OCI-LY7 (cell line): ENCODE data around the gene ARHGAP42.

Source experiments
- CTCF ChIP-seq: fragments of 200-600 bp; sonication (generic); conservative IDR thresholded peaks from 2 replicates; pipeline ENCODE4 v1.5.1; 2014; ENCODE audit warnings: mild to moderate bottlenecking, antibody characterized with exemption, low read length, moderate library complexity, mixed read lengths
- EZH2phosphoT487 ChIP-seq: fragments of 200-600 bp; sonication (generic); IDR thresholded peaks from 2 replicates; pipeline ENCODE4 v1.6.1; 2018; ENCODE audit warnings: low read depth, borderline replicate concordance, mild to moderate bottlenecking, mixed run types, antibody characterized with exemption, low read length, moderate library complexity, mixed read lengths

DNA sequence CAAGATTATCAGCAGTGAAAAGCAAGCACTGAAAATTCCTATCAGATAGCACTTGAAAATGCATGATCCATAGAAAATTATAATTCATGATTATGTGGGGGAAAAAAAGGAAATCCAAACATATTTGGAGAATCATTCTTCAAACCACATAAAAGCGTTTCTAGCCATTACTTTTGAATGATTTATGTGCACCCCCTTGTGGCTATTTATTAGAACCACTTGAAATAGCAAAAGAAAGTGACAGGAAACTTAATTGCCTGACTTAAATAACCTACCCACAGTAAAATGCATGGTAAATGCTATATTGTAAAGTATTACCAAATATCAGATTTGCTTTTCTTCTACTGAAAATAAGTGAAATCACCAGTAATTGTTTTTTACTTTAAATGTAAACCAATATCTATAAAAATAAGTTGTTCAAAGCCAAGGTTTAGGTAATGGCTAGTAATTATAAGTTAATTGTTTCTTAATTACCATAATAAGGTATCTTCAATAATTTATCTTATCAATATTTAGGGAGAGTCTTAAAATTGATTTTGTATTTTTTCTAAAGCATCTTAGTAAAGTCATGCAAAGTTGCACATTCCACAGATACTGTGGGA, 168.5 kb downstream of the ARHGAP42 start:
- TF ChIP-seq CTCF = peak; percentile 79
- TF ChIP-seq EZH2phosphoT487 = no peak
